BE2C (cell line): ENCODE measurements around the gene CERS1.

ENCODE experiments used
- DNase-seq: peaks from one replicate; pipeline ENCODE4 v3.0.0-alpha.2; 2020
- H3K27me3 ChIP-seq: fragments of 250-450 bp; sonication (Bioruptor Pico); 2 replicates; pipeline ENCODE4 v1.5.1; 2020; ENCODE audit warnings: mild to moderate bottlenecking
- H3K36me3 ChIP-seq: fragments of 250-450 bp; sonication (Bioruptor Pico); 2 replicates; pipeline ENCODE4 v1.5.1; 2020; ENCODE audit warnings: mild to moderate bottlenecking
- H3K4me1 ChIP-seq: fragments of 250-450 bp; sonication (Bioruptor Pico); 2 replicates; pipeline ENCODE4 v1.5.1; 2020
- H3K4me3 ChIP-seq: 2 replicates; pipeline ENCODE4 v1.5.1; 2011; ENCODE audit warnings: low read depth, low read length
- H3K9me3 ChIP-seq: fragments of 250-450 bp; sonication (Bioruptor Pico); 2 replicates; pipeline ENCODE4 v1.5.1; 2020
- CTCF ChIP-seq: IDR thresholded peaks from 2 replicates; pipeline ENCODE4 v1.5.1; 2012; ENCODE audit warnings: mild to moderate bottlenecking, low read depth, low read length

Gene CERS1

GRCh38 chr19:18901491-18901890 is 5.5 kb upstream of the CERS1 start:
- no peaks in the 10 kb centered on the region for H3K27me3 ChIP-seq
- H3K36me3 ChIP-seq = peaks cover 1% of the 10 kb centered on the region
- H3K4me1 ChIP-seq = peaks cover 7% of the 10 kb centered on the region
- H3K4me3 ChIP-seq = no peak overlapping the region
- no peaks in the 10 kb centered on the region for H3K9me3 ChIP-seq
- DNase-seq = no peak
- no peak for TF ChIP-seq CTCF

GRCh38 chr19:18900700-18901481 is 4.9 kb upstream of the CERS1 start:
- Histone ChIP-seq H3K27me3 (no peaks in the 10 kb centered on the region), H3K36me3 (no peaks in the 10 kb centered on the region), H3K4me1 (peaks cover 7% of the 10 kb centered on the region), H3K9me3 (no peaks in the 10 kb centered on the region), H3K4me3 (no peak overlapping the region)
- DNase-seq = peak; percentile 5
- TF ChIP-seq CTCF = no peak

GRCh38 chr19:18899624-18900560 is 3.9 kb upstream of the CERS1 start:
- DNase-seq = no peak
- TF ChIP-seq CTCF = no peak
- H3K36me3 ChIP-seq = no peaks in the 10 kb centered on the region
- H3K27me3 ChIP-seq = no peaks in the 10 kb centered on the region
- H3K4me1 ChIP-seq = peaks cover 7% of the 10 kb centered on the region
- no peak overlapping the region for H3K4me3 ChIP-seq
- H3K9me3 ChIP-seq = no peaks in the 10 kb centered on the region

- no peak for TF ChIP-seq CTCF
- no peaks in the 10 kb centered on the region for H3K36me3 ChIP-seq
- no peaks in the 10 kb centered on the region for H3K27me3 ChIP-seq
- peaks cover 9% of the 10 kb centered on the region for H3K4me1 ChIP-seq
- no peaks in the 10 kb centered on the region for H3K9me3 ChIP-seq
- no peak overlapping the region for H3K4me3 ChIP-seq
- DNase-seq = no peak
These were observed 2.9 kb upstream of the CERS1 start for GRCh38 chr19:18898607-18899408.

- Histone ChIP-seq H3K27me3 (no peaks in the 10 kb centered on the region), H3K4me1 (peaks cover 12% of the 10 kb centered on the region), H3K36me3 (no peaks in the 10 kb centered on the region), H3K9me3 (no peaks in the 10 kb centered on the region), H3K4me3 (no peak overlapping the region)
- peak; percentile 42 for DNase-seq
- no peak for TF ChIP-seq CTCF
These were observed 2.2 kb upstream of the CERS1 start for GRCh38 chr19:18898081-18898606.
